PC-9 (cell line): ENCODE measurements around the gene TOMM5. TPM values are rescaled to one million over a fixed set of nuclear protein-coding genes. Genes with fewer than 3 reads are reported as not detected.

Source experiments
- BruUV-seq: library from RNA; stranded (reverse); fragments of 400-500 nt; replicated peaks from 2 replicates; lab custom pipeline; 2021; lab: Mats Ljungman, UMichigan
- CTCF ChIA-PET: fragments of 300-600 bp; sonication (Branson Sonifier 250); formaldehyde crosslinking; loops from one replicate; lab custom pipeline; 2022; ENCODE audit warnings: antibody characterized with exemption; lab: Charles Lee
- POLR2A ChIA-PET: fragments of 300-600 bp; sonication (Branson Sonifier 250); formaldehyde crosslinking; loops from one replicate; lab custom pipeline; 2022; ENCODE audit warnings: antibody characterized with exemption; ENCODE audit not compliant: unreplicated experiment; lab: Charles Lee
- DNase-seq, 2 experiments: peaks; one replicate each; pipeline versions ENCODE4 v3.0.0 to v3.0.0-alpha.2; 2015 to 2022; ENCODE audit warnings: mixed read lengths in 1 of 2
- H2AFZ ChIP-seq: fragments of 200-600 bp; sonication (generic); 2 replicates; pipeline ENCODE4 v1.8.1; 2017; ENCODE audit warnings: antibody characterized with exemption
- H3F3A ChIP-seq: fragments of 200-600 bp; sonication (generic); 2 replicates; pipeline ENCODE4 v1.8.1; 2017; ENCODE audit warnings: antibody characterized with exemption, mild to moderate bottlenecking, low read depth; ENCODE audit not compliant: insufficient read depth
- H3K27ac ChIP-seq: fragments of 200-600 bp; sonication (generic); 2 replicates; pipeline ENCODE4 v1.6.1; 2016; ENCODE audit warnings: mixed run types
- H3K27me3 ChIP-seq: fragments of 200-600 bp; sonication (generic); 2 replicates; pipeline ENCODE4 v1.6.1; 2016; ENCODE audit warnings: low read depth, mixed run types; ENCODE audit not compliant: insufficient read depth
- H3K36me3 ChIP-seq: fragments of 200-600 bp; sonication (generic); 2 replicates; pipeline ENCODE4 v1.6.1; 2016; ENCODE audit warnings: low read depth, mixed run types
- H3K4me1 ChIP-seq: fragments of 200-600 bp; sonication (generic); replicated peaks from 2 replicates; pipeline ENCODE4 v1.6.1; 2016; ENCODE audit warnings: mixed run types; ENCODE audit not compliant: insufficient read depth
- H3K4me2 ChIP-seq: fragments of 200-600 bp; sonication (generic); 2 replicates; pipeline ENCODE4 v1.6.1; 2017; ENCODE audit warnings: mixed run types
- H3K4me3 ChIP-seq: fragments of 200-600 bp; sonication (generic); 2 replicates; pipeline ENCODE4 v1.6.1; 2016; ENCODE audit warnings: mixed run types
- H3K79me2 ChIP-seq: fragments of 200-600 bp; sonication (generic); 2 replicates; pipeline ENCODE4 v1.6.1; 2017; ENCODE audit warnings: low read depth, mixed run types
- H3K9me2 ChIP-seq: fragments of 200-600 bp; sonication (generic); 2 replicates; pipeline ENCODE4 v1.8.1; 2017; ENCODE audit warnings: mild to moderate bottlenecking; ENCODE audit not compliant: insufficient read depth
- H3K9me3 ChIP-seq: fragments of 200-600 bp; sonication (generic); 2 replicates; pipeline ENCODE4 v1.8.1; 2016; ENCODE audit warnings: low read depth; ENCODE audit not compliant: insufficient read depth
- H4K20me1 ChIP-seq: fragments of 200-600 bp; sonication (generic); 2 replicates; pipeline ENCODE4 v1.8.1; 2017; ENCODE audit not compliant: insufficient read depth
- EZH2 ChIP-seq: fragments of 200-600 bp; sonication (generic); IDR thresholded peaks from 2 replicates; pipeline ENCODE4 v1.8.0; 2017; ENCODE audit warnings: antibody characterized with exemption, low read depth
- intact Hi-C: fragments of 100-400 bp; cut with micrococcal nuclease; formaldehyde crosslinking; loops from one replicate; pipeline ENCODE4 v1.10.0; 2022; ENCODE audit not compliant: unreplicated experiment
- total RNA-seq: library from RNA; stranded (reverse); gene quantifications from 2 replicates; pipeline ENCODE4 v1.2.3, GENCODE V29; 2021
- TF ChIP-seq, protein P1 (sequence below): fragments of 200-600 bp; sonication (generic); conservative IDR thresholded peaks from 2 replicates; pipeline ENCODE4 v1.6.1; 2017; ENCODE audit warnings: mixed run types, antibody characterized with exemption, mild to moderate bottlenecking, moderate library complexity

The TOMM5 gene
- total RNA-seq, 1 experiment from 2014 or later, result 78.2 TPM

- CTCF ChIA-PET, result no interaction called here
- Histone ChIP-seq H3K79me2 (no peaks in the 10 kb centered on the region), H3F3A (no peaks in the 10 kb centered on the region), H2AFZ (no peak overlapping the region), H3K27ac (no peak overlapping the region), H3K9me2 (no peaks in the 10 kb centered on the region), H3K36me3 (no peaks in the 10 kb centered on the region), H3K4me2 (no peak overlapping the region), H3K9me3 (no peaks in the 10 kb centered on the region), H3K4me3 (no peak overlapping the region), H4K20me1 (no peaks in the 10 kb centered on the region), H3K4me1 (no peaks in the 10 kb centered on the region), H3K27me3 (no peaks in the 10 kb centered on the region)
- intact Hi-C loops, result no loop called here
- POLR2A ChIA-PET, result no interaction called here
- no peak for TF ChIP-seq EZH2
- TF ChIP-seq, protein P1, sequence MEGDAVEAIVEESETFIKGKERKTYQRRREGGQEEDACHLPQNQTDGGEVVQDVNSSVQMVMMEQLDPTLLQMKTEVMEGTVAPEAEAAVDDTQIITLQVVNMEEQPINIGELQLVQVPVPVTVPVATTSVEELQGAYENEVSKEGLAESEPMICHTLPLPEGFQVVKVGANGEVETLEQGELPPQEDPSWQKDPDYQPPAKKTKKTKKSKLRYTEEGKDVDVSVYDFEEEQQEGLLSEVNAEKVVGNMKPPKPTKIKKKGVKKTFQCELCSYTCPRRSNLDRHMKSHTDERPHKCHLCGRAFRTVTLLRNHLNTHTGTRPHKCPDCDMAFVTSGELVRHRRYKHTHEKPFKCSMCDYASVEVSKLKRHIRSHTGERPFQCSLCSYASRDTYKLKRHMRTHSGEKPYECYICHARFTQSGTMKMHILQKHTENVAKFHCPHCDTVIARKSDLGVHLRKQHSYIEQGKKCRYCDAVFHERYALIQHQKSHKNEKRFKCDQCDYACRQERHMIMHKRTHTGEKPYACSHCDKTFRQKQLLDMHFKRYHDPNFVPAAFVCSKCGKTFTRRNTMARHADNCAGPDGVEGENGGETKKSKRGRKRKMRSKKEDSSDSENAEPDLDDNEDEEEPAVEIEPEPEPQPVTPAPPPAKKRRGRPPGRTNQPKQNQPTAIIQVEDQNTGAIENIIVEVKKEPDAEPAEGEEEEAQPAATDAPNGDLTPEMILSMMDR, result no peak
- no peak for DNase-seq
- BruUV-seq, result no TSS peak
Measured at GRCh38 chr9:37541465-37541864, 50.9 kb downstream of the TOMM5 start.

- Histone ChIP-seq H3K36me3 (no peaks in the 10 kb centered on the region), H3F3A (no peaks in the 10 kb centered on the region), H3K4me1 (no peaks in the 10 kb centered on the region), H3K27ac (no peak overlapping the region), H2AFZ (no peak overlapping the region), H3K4me2 (no peak overlapping the region), H4K20me1 (no peaks in the 10 kb centered on the region), H3K9me3 (no peaks in the 10 kb centered on the region), H3K27me3 (no peaks in the 10 kb centered on the region), H3K9me2 (no peaks in the 10 kb centered on the region), H3K79me2 (no peaks in the 10 kb centered on the region), H3K4me3 (no peak overlapping the region)
- TF ChIP-seq EZH2, result no peak
- TF ChIP-seq, protein P1, result no peak
- BruUV-seq, result no TSS peak
- DNase-seq, result peak in 1 of 2 experiments; percentile 25
- intact Hi-C loops, result no loop called here
- ChIA-PET POLR2A (interaction anchor here (0.6 kb wide), 1 partner anchor 262 kb away, joined by 6 read pairs; no protein-coding TSS in a partner anchor), CTCF (no interaction called here)
Measured at GRCh38 chr9:37540634-37541033, 51.8 kb downstream of the TOMM5 start.

GRCh38 chr9:37539634-37540033 lies 52.8 kb downstream of the TOMM5 start:
- ChIA-PET POLR2A (no interaction called here), CTCF (no interaction called here)
- Histone ChIP-seq H4K20me1 (no peaks in the 10 kb centered on the region), H2AFZ (no peak overlapping the region), H3K4me1 (no peaks in the 10 kb centered on the region), H3K27ac (no peak overlapping the region), H3K36me3 (no peaks in the 10 kb centered on the region), H3K9me3 (no peaks in the 10 kb centered on the region), H3F3A (no peaks in the 10 kb centered on the region), H3K9me2 (no peaks in the 10 kb centered on the region), H3K79me2 (no peaks in the 10 kb centered on the region), H3K4me3 (no peak overlapping the region), H3K27me3 (no peaks in the 10 kb centered on the region), H3K4me2 (no peak overlapping the region)
- no peak for DNase-seq
- TF ChIP-seq EZH2, result no peak
- TF ChIP-seq, protein P1, result no peak
- BruUV-seq, result no TSS peak
- intact Hi-C loops, result no loop called here

Other genes with a start within 250 kb of the TOMM5 start
- gene GRHPR, start 169.9 kb downstream of the TOMM5 start, total RNA-seq, result 77.2 and 85.4 TPM in 2 replicates
- gene ZBTB5, start 127.1 kb downstream of the TOMM5 start, total RNA-seq, result 7.7 and 8.8 TPM in 2 replicates
- 19.7 and 21.8 TPM in 2 replicates for gene POLR1E, start 106.6 kb downstream of the TOMM5 start, total RNA-seq
- gene FBXO10, start 16.2 kb downstream of the TOMM5 start, total RNA-seq, result 3.4 and 3.7 TPM in 2 replicates
- not detected in 2 replicates for gene FRMPD1, start 58.4 kb upstream of the TOMM5 start, total RNA-seq
- gene TRMT10B, start 161.2 kb upstream of the TOMM5 start, total RNA-seq, result 5.2 and 8.8 TPM in 2 replicates
- gene EXOSC3, start 192.5 kb upstream of the TOMM5 start, total RNA-seq, result 24.7 and 40.7 TPM in 2 replicates
- gene DCAF10, start 208.2 kb upstream of the TOMM5 start, total RNA-seq, result 20.5 and 22.6 TPM in 2 replicates